Parathyroid adenoma (tissue), 2 donors: ENCODE results near the gene FBXL7.

Experiments
- H2AFZ ChIP-seq: fragments of 300-600 bp; sonication (generic); one replicate; pipeline ENCODE4 v1.7.0; 2017; ENCODE audit warnings: antibody characterized with exemption, mild to moderate bottlenecking
- H3K27ac ChIP-seq: fragments of 300-600 bp; sonication (generic); one replicate; pipeline ENCODE4 v1.7.0; 2017
- H3K27me3 ChIP-seq: fragments of 300-600 bp; sonication (generic); one replicate; pipeline ENCODE4 v1.7.0; 2017; ENCODE audit warnings: low read length; ENCODE audit not compliant: control insufficient read depth, insufficient read depth
- H3K36me3 ChIP-seq: fragments of 300-600 bp; sonication (generic); one replicate; pipeline ENCODE4 v1.7.0; 2017; ENCODE audit warnings: low read length; ENCODE audit not compliant: control insufficient read depth, insufficient read depth
- H3K4me1 ChIP-seq: fragments of 300-600 bp; sonication (generic); one replicate; pipeline ENCODE4 v1.7.0; 2017; ENCODE audit warnings: control low read depth
- H3K4me2 ChIP-seq: fragments of 300-600 bp; sonication (generic); one replicate; pipeline ENCODE4 v1.7.0; 2017; ENCODE audit warnings: low read length
- H3K4me3 ChIP-seq: fragments of 300-600 bp; sonication (generic); one replicate; pipeline ENCODE4 v1.7.0; 2017; ENCODE audit warnings: low read depth, low read length
- H3K79me2 ChIP-seq: fragments of 300-600 bp; sonication (generic); one replicate; pipeline ENCODE4 v1.7.0; 2017; ENCODE audit warnings: control low read depth
- H3K9ac ChIP-seq: fragments of 300-600 bp; sonication (generic); one replicate; pipeline ENCODE4 v1.7.0; 2017; ENCODE audit warnings: mild to moderate bottlenecking
- H3K9me3 ChIP-seq: fragments of 300-600 bp; sonication (generic); one replicate; pipeline ENCODE4 v1.7.0; 2017; ENCODE audit warnings: low read length; ENCODE audit not compliant: control insufficient read depth
- TF ChIP-seq, protein P1 (sequence below): fragments of 300-600 bp; sonication (generic); IDR thresholded peaks from one replicate; pipeline ENCODE4 v1.7.0; 2017; ENCODE audit warnings: antibody characterized with exemption, mild to moderate bottlenecking
- donor health status: primary hyperparathyroidism.

FBXL7 gene

GRCh38 chr5:15790446-15791018 is 290.6 kb downstream of the FBXL7 start:
- H3K4me1 ChIP-seq = no peaks in the 10 kb centered on the region
- H3K36me3 ChIP-seq = no peaks in the 10 kb centered on the region
- TF ChIP-seq, protein P1, sequence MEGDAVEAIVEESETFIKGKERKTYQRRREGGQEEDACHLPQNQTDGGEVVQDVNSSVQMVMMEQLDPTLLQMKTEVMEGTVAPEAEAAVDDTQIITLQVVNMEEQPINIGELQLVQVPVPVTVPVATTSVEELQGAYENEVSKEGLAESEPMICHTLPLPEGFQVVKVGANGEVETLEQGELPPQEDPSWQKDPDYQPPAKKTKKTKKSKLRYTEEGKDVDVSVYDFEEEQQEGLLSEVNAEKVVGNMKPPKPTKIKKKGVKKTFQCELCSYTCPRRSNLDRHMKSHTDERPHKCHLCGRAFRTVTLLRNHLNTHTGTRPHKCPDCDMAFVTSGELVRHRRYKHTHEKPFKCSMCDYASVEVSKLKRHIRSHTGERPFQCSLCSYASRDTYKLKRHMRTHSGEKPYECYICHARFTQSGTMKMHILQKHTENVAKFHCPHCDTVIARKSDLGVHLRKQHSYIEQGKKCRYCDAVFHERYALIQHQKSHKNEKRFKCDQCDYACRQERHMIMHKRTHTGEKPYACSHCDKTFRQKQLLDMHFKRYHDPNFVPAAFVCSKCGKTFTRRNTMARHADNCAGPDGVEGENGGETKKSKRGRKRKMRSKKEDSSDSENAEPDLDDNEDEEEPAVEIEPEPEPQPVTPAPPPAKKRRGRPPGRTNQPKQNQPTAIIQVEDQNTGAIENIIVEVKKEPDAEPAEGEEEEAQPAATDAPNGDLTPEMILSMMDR = no peak

DNA sequence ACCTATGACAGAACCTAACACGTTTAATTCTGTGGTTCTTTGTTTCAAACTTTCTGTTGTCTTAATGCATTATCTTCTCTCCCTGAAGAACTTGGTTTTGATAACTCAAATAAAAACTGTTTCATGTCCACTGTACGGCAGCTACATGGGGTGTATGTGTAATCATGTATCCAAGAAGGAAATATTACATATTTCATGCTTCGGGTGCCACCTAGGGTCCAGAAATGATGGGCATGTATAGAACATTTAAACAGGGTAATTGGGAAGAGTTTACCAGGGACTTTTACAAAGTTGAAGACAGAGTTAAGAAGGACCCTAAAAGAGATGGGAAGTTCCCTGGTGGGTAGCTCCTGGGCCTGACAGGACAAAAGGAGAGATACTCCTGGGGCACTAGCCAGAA is 291.3 kb downstream of the FBXL7 start:
- Histone ChIP-seq H3K4me3 (no peak overlapping the region), H2AFZ (no peak overlapping the region), H3K36me3 (no peaks in the 10 kb centered on the region), H3K4me1 (no peaks in the 10 kb centered on the region), H3K79me2 (no peaks in the 10 kb centered on the region), H3K9ac (no peak overlapping the region), H3K4me2 (no peak overlapping the region), H3K9me3 (no peaks in the 10 kb centered on the region), H3K27me3 (no peaks in the 10 kb centered on the region), H3K27ac (no peak overlapping the region)
- TF ChIP-seq, protein P1 = no peak

More at GRCh38 chr5:15790446-15791018, 290.6 kb downstream of the FBXL7 start:
- H3K4me2 ChIP-seq = no peak overlapping the region
- H3K27ac ChIP-seq = no peak overlapping the region
- H3K27me3 ChIP-seq = no peaks in the 10 kb centered on the region
- H3K4me3 ChIP-seq = no peak overlapping the region
- no peak overlapping the region for H3K9ac ChIP-seq
- H3K9me3 ChIP-seq = no peaks in the 10 kb centered on the region
- no peak overlapping the region for H2AFZ ChIP-seq
- no peaks in the 10 kb centered on the region for H3K79me2 ChIP-seq

GRCh38 chr5:15791859-15792258 is 291.9 kb downstream of the FBXL7 start:
- no peak overlapping the region for H3K4me3 ChIP-seq
- H3K4me1 ChIP-seq = no peaks in the 10 kb centered on the region
- H2AFZ ChIP-seq = no peak overlapping the region
- H3K27me3 ChIP-seq = no peaks in the 10 kb centered on the region
- TF ChIP-seq, protein P1 = no peak
- H3K4me2 ChIP-seq = no peak overlapping the region
- no peak overlapping the region for H3K27ac ChIP-seq
- H3K9me3 ChIP-seq = no peaks in the 10 kb centered on the region
- no peaks in the 10 kb centered on the region for H3K36me3 ChIP-seq
- no peaks in the 10 kb centered on the region for H3K79me2 ChIP-seq
- no peak overlapping the region for H3K9ac ChIP-seq

- Histone ChIP-seq H3K9ac (no peak overlapping the region), H3K27ac (no peak overlapping the region), H3K4me2 (no peak overlapping the region), H3K36me3 (no peaks in the 10 kb centered on the region), H3K9me3 (no peaks in the 10 kb centered on the region), H2AFZ (no peak overlapping the region), H3K79me2 (no peaks in the 10 kb centered on the region), H3K27me3 (no peaks in the 10 kb centered on the region), H3K4me1 (no peaks in the 10 kb centered on the region), H3K4me3 (no peak overlapping the region)
- TF ChIP-seq, protein P1 = no peak
Measured at GRCh38 chr5:15794052-15794985, 294.3 kb downstream of the FBXL7 start.
